ENCODE data around the gene EEPD1.

EEPD1 gene

DNA sequence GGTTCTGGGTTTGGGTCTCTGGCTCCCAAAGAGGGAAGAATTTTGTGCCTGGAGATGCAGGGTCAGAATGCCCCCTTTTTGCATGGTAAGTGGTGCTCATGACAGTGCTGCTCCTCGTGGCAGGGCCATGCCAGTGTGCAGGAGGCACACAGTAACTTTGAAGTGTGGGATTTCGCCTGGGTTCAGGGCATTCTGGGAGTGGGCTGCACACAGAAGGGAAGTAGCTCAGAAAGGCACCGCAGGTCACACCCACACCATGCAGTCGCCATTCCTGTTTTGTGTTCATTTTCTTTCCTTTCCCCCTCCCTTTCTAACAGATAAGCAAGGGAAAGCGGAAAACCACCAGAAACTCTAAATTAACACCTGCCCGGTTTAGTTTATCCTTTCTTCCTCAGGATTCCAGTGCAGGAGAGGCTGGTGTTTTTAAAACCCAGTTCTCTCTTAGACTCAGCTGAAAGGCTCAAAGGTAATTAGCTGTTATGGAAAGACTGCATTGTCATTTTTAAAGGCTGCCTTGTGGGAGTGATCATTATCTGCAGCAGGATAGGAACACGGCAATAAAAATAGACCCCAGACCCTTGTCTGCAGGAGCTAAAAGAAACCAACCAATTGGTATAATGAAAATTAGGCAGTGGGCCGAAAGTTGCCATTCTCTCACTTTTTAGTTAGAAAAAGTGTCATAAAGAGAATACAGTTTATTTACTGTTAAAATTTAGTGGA, 50.2 kb downstream of the EEPD1 start:
- TF ChIP-seq, protein P1, sequence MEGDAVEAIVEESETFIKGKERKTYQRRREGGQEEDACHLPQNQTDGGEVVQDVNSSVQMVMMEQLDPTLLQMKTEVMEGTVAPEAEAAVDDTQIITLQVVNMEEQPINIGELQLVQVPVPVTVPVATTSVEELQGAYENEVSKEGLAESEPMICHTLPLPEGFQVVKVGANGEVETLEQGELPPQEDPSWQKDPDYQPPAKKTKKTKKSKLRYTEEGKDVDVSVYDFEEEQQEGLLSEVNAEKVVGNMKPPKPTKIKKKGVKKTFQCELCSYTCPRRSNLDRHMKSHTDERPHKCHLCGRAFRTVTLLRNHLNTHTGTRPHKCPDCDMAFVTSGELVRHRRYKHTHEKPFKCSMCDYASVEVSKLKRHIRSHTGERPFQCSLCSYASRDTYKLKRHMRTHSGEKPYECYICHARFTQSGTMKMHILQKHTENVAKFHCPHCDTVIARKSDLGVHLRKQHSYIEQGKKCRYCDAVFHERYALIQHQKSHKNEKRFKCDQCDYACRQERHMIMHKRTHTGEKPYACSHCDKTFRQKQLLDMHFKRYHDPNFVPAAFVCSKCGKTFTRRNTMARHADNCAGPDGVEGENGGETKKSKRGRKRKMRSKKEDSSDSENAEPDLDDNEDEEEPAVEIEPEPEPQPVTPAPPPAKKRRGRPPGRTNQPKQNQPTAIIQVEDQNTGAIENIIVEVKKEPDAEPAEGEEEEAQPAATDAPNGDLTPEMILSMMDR (conservative IDR thresholded peaks at IDR 0.05; ENCODE audit: low read length), result no peak
- DNase-seq (ENCODE audit: low read depth), result no peak
- no peak overlapping the region for H3K4me3 ChIP-seq (ENCODE audit: low read length)

DNA sequence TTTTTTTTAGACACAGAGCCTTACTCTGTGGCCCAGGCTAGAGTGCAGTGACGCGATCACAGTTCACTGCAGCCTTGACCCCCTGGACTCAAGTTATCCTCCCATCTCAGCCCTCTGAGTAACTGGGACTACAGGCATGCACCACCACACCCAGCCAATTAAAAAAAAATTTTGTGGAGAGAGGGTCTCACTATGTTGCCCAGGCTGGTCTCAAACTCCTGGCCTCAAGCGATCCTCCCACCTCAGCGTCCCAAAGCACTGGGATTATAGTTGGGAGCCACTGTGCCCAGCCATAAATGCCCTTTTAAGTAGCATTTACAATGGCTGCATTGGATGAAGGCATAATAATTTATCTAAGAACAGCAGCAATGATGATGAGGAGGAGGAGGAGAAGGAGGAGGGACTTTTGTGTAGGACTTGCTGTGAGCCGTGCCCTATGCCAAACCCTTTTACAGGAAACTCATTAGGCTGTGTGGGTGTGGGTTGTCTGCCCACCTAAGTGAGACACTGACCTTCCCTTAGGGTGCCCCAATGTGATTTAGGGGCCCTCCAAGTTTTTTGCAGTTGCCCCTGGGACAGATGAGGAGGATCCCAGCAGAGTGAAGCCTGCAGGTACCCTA, 51.1 kb downstream of the EEPD1 start:
- DNase-seq (ENCODE audit: low read depth), result no peak
- H3K4me3 ChIP-seq (ENCODE audit: low read length), result no peak overlapping the region
- TF ChIP-seq, protein P1 (conservative IDR thresholded peaks at IDR 0.05; ENCODE audit: low read length), result no peak

DNA sequence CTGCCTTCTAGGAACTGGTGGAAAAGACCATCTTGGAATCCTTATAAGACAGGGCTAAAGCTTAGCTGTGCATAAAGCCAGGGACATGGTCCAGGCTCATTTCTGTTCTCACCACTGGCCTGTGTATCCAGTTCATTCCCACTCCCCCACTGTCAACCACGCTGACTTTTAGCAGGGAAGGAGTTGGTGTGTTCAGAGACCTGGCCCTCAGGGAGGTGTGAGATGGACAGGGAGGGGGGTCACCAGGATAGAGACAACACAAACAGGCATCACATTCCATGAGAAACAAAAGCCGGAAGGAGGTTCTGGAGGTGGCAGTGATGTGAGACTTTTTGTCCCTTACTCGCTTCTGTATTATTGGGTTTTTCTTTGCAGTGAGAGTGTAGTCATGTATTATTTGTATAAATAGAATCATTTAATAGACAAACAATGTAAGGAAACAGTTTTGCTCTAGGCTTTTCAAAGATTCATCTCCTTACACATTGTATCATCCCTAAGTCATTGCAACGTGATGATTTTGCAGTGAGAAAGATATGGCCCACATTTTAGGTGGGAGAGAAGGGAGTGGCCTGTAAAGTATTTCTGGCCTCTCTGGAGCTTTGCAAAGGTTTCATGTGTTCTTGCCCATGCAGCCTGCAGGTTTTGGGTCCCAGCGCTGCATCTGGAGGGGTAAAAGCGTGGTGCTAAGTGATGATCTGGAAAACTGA, 52.0 kb downstream of the EEPD1 start:
- no peak overlapping the region for H3K4me3 ChIP-seq (ENCODE audit: low read length)
- TF ChIP-seq, protein P1 (conservative IDR thresholded peaks at IDR 0.05; ENCODE audit: low read length), result no peak
- DNase-seq (ENCODE audit: low read depth), result no peak

DNA sequence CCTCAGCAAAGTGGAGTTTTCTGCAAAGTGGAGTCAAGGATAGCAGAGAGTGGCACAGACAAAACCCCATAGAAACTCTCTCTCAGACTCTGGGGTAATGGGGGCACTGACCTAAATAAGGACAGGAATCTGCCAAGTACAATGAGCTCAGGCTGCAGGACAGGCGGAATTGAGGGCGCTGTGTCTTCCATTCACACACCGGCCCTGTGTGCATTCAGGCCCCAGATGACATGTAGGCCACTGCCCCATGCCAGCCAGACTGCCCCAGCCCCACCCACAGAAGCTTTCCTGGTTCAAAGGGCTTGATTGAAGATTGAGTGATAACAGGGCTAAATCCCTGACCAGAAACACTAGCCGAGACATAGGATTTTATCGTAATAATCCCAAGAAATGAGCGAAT, 52.7 kb downstream of the EEPD1 start:
- DNase-seq (ENCODE audit: low read depth), result no peak
- no peak overlapping the region for H3K4me3 ChIP-seq (ENCODE audit: low read length)
- TF ChIP-seq, protein P1 (conservative IDR thresholded peaks at IDR 0.05; ENCODE audit: low read length), result no peak

DNA sequence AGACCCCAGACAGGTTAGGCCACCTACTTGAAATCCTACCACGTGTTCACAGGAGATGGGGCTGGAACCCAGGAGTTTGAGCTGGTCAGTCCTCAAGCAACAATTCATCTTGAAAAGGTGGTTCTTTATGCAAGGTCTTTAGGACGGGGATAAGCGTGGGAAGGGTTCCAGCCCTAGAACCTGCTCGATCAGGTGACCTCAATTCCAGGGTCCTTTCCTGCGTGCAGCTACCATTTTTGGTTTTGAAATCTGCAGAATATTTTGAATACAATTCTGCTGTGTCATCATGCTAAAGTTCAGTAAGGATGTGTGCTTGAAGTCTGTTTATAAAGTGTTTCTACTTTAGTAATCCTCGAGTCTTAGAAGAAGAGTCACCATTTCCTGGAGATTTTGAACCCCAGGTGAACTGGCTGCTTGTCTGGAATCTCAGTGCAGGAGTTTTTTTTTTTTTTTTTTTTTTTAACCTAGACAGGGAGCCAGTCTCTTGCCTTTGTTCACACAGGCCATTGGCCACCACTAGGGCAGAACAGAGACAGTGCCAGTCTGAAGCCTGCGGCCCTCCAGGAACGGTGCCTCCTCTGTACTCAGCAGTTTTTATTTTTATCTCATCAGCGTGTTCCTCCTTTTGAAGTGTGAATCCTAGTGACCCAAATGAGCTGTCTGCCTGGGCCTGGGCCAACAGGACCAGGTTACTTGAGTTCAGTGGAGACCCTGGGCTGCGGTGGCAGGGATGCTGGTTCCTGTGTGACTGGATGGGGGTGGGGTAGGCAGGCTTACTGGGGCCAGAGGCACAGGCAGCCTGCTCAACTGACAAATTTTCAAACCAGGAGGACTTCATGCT, 54.6 kb downstream of the EEPD1 start:
- TF ChIP-seq, protein P1 (conservative IDR thresholded peaks at IDR 0.05; ENCODE audit: low read length), result peak; percentile 22; the same call in 1 of the 2 replicates
- no peak overlapping the region for H3K4me3 ChIP-seq (ENCODE audit: low read length)
- DNase-seq (ENCODE audit: low read depth), result peak; percentile 78

DNA sequence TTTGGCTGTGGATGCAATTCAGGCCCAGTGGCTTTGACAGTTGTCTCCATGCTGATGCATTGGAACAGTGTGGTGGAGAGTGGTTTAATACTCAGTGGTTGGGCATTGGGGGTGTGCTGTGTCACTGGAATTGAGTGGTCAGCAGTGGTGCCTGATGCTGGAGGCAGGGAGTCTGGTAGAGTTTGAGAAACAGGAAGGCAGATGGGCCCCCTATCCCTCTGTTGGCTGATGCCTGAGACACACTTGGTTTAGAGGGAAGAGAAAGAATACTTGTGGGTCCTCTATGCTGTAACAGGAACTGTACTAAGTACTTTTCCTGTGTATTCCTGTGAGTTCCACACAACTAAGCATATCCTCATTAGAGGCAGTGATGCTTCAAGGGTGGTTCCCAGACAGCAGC, 55.4 kb downstream of the EEPD1 start:
- DNase-seq (ENCODE audit: low read depth), result no peak
- TF ChIP-seq, protein P1 (conservative IDR thresholded peaks at IDR 0.05; ENCODE audit: low read length), result no peak
- H3K4me3 ChIP-seq (ENCODE audit: low read length), result no peak overlapping the region

Data from AG10803 (cell line).